PC-3 (cell line): Measurements from ENCODE around the gene IL1RN. TPM values are rescaled to one million over a fixed set of nuclear protein-coding genes. Genes with fewer than 3 reads are reported as not detected.

ENCODE experiments used
- ATAC-seq: fragments of 200-7000 bp; cut with Tn5 transposase; 2 replicates; pipeline ENCODE4 v1.9.1; 2020; ENCODE audit warnings: mild to moderate bottlenecking, moderate library complexity
- BruUV-seq: library from RNA; stranded (reverse); fragments of 400-500 nt; replicated peaks from 2 replicates; lab custom pipeline; 2021; lab: Mats Ljungman, UMichigan
- CTCF ChIA-PET: fragments of 300-600 bp; sonication (Branson Sonifier 250); formaldehyde crosslinking; loops from one replicate; lab custom pipeline; 2022; ENCODE audit warnings: antibody characterized with exemption; lab: Charles Lee
- POLR2A ChIA-PET: fragments of 300-600 bp; sonication (Branson Sonifier 250); formaldehyde crosslinking; loops from one replicate; lab custom pipeline; 2022; ENCODE audit warnings: antibody characterized with exemption; ENCODE audit not compliant: unreplicated experiment; lab: Charles Lee
- DNase-seq: peaks from one replicate; pipeline ENCODE4 v3.0.0-alpha.2; 2015
- H2AFZ ChIP-seq: fragments of 300-600 bp; sonication (generic); 2 replicates; pipeline ENCODE4 v1.6.0; 2016; ENCODE audit warnings: antibody characterized with exemption, low read length
- H3F3A ChIP-seq: fragments of 300-600 bp; sonication (generic); one replicate; pipeline ENCODE4 v1.6.0; 2017; ENCODE audit warnings: antibody characterized with exemption, low read length, control low read depth, mild to moderate bottlenecking; ENCODE audit not compliant: unreplicated experiment
- H3K27ac ChIP-seq: fragments of 300-600 bp; sonication (generic); 2 replicates; pipeline ENCODE4 v1.5.1; 2016; ENCODE audit warnings: mild to moderate bottlenecking, low read length
- H3K27me3 ChIP-seq: fragments of 300-600 bp; sonication (generic); 2 replicates; pipeline ENCODE4 v1.6.1; 2016; ENCODE audit warnings: low read length, mixed read lengths
- H3K36me3 ChIP-seq: fragments of 300-600 bp; sonication (generic); 2 replicates; pipeline ENCODE4 v1.6.1; 2016; ENCODE audit warnings: low read depth, mixed run types, low read length, mixed read lengths
- H3K4me1 ChIP-seq: fragments of 300-600 bp; sonication (generic); 2 replicates; pipeline ENCODE4 v1.5.1; 2016; ENCODE audit warnings: low read length; ENCODE audit not compliant: insufficient read depth
- H3K4me2 ChIP-seq: fragments of 300-600 bp; sonication (generic); 2 replicates; pipeline ENCODE4 v1.6.0; 2016; ENCODE audit warnings: low read length
- H3K4me3 ChIP-seq: fragments of 300-600 bp; sonication (generic); 2 replicates; pipeline ENCODE4 v1.5.1; 2016; ENCODE audit warnings: mild to moderate bottlenecking, low read length, mixed read lengths
- H3K79me2 ChIP-seq: fragments of 300-600 bp; sonication (generic); 2 replicates; pipeline ENCODE4 v1.6.1; 2017; ENCODE audit warnings: low read length, mixed read lengths
- H3K9ac ChIP-seq: fragments of 300-600 bp; sonication (generic); 2 replicates; pipeline ENCODE4 v1.6.0; 2016; ENCODE audit warnings: mild to moderate bottlenecking, low read length
- H3K9me2 ChIP-seq: fragments of 300-600 bp; sonication (generic); replicated peaks from 2 replicates; pipeline ENCODE4 v1.6.1; 2016; ENCODE audit warnings: mixed run types, low read length, mixed read lengths
- H3K9me3 ChIP-seq: fragments of 300-600 bp; sonication (generic); 2 replicates; pipeline ENCODE4 v1.6.1; 2016; ENCODE audit warnings: low read length, mixed read lengths
- H4K20me1 ChIP-seq: fragments of 300-600 bp; sonication (generic); 2 replicates; pipeline ENCODE4 v1.6.1; 2016; ENCODE audit warnings: low read length, mixed read lengths
- EZH2 ChIP-seq: fragments of 300-600 bp; sonication (generic); IDR thresholded peaks from one replicate; pipeline ENCODE4 v1.6.1; 2017; ENCODE audit warnings: antibody characterized with exemption, mild to moderate bottlenecking, low read length; ENCODE audit not compliant: unreplicated experiment
- EZH2phosphoT487 ChIP-seq: fragments of 300-600 bp; sonication (generic); IDR thresholded peaks from 2 replicates; pipeline ENCODE4 v1.6.1; 2018; ENCODE audit warnings: mild to moderate bottlenecking, antibody characterized with exemption, low read length, borderline replicate concordance
- intact Hi-C: fragments of 100-400 bp; cut with micrococcal nuclease; formaldehyde crosslinking; loops from 2 replicates; pipeline ENCODE4 v1.9.0; 2023
- total RNA-seq: library from RNA; depleted of rRNA; stranded (reverse); fragments of >200 nt; gene quantifications from 2 replicates; pipeline ENCODE4 v1.2.3, GENCODE V29; 2014
- TF ChIP-seq, protein P1 (sequence below): fragments of 300-600 bp; sonication (generic); conservative IDR thresholded peaks from 2 replicates; pipeline ENCODE4 v1.5.1; 2017; ENCODE audit warnings: antibody characterized with exemption, low read depth, mild to moderate bottlenecking, low read length

The IL1RN gene
- total RNA-seq, 1 experiment from 2014 or later: 1.3 TPM

DNA sequence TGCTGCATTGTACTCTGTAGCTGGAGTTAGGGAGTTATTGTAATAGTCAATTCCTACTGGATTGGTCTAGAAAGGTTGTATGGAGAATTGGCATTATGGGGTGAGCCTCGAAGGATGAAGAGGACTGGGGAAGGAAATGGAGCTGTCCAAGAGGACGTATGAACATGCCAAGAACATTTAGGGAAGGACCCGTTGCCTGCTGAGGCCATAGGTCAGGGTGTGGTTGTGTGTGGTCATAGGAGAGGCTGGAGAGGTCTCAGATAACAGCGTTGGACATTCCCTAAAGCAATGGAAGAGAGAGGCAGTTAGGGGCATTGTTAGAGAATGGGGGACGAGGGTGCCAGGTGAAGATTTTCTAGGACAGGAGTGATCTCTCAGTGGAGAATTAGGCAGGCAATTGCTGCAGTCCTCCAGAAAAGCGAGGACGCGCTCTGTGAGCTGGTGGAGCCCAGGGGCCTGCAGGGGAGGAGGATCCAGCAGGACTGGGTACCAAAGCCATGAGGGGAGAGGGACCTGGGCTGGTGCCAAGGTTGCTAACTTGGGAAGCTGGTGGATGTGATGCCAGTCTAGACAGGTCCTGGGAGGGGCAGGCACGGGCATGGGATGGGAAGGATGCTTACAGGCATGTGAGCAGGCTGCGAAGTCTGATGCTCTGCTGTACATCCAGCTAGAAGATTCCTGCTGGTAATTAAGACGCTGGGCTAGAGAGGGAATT is 37.0 kb downstream of the IL1RN start:
- BruUV-seq: no TSS peak
- no peaks in the 10 kb centered on the region; the same call in 1 of the 2 replicates for H3K36me3 ChIP-seq
- DNase-seq (no peak), ATAC-seq (no peak)
- TF ChIP-seq EZH2 (no peak), EZH2phosphoT487 (no peak)
- TF ChIP-seq, protein P1, sequence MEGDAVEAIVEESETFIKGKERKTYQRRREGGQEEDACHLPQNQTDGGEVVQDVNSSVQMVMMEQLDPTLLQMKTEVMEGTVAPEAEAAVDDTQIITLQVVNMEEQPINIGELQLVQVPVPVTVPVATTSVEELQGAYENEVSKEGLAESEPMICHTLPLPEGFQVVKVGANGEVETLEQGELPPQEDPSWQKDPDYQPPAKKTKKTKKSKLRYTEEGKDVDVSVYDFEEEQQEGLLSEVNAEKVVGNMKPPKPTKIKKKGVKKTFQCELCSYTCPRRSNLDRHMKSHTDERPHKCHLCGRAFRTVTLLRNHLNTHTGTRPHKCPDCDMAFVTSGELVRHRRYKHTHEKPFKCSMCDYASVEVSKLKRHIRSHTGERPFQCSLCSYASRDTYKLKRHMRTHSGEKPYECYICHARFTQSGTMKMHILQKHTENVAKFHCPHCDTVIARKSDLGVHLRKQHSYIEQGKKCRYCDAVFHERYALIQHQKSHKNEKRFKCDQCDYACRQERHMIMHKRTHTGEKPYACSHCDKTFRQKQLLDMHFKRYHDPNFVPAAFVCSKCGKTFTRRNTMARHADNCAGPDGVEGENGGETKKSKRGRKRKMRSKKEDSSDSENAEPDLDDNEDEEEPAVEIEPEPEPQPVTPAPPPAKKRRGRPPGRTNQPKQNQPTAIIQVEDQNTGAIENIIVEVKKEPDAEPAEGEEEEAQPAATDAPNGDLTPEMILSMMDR: no peak
- no peaks in the 10 kb centered on the region for H3F3A ChIP-seq
- H2AFZ ChIP-seq: no peak overlapping the region
- no peak overlapping the region for H3K4me3 ChIP-seq
- H3K4me1 ChIP-seq: peaks cover 3% of the 10 kb centered on the region
- H3K79me2 ChIP-seq: peaks cover 21% of the 10 kb centered on the region
- ChIA-PET POLR2A (interaction anchor here (0.5 kb wide), 1 partner anchor 95 kb away, joined by 3 read pairs; no protein-coding TSS in a partner anchor), CTCF (no interaction called here)
- no peaks in the 10 kb centered on the region for H3K27me3 ChIP-seq
- H3K4me2 ChIP-seq: no peak overlapping the region
- no peaks in the 10 kb centered on the region for H3K9me3 ChIP-seq
- H3K9ac ChIP-seq: no peak overlapping the region
- intact Hi-C loops: no loop called here
- no peaks in the 10 kb centered on the region for H3K9me2 ChIP-seq
- H4K20me1 ChIP-seq: no peaks in the 10 kb centered on the region
- no peak overlapping the region for H3K27ac ChIP-seq

DNA sequence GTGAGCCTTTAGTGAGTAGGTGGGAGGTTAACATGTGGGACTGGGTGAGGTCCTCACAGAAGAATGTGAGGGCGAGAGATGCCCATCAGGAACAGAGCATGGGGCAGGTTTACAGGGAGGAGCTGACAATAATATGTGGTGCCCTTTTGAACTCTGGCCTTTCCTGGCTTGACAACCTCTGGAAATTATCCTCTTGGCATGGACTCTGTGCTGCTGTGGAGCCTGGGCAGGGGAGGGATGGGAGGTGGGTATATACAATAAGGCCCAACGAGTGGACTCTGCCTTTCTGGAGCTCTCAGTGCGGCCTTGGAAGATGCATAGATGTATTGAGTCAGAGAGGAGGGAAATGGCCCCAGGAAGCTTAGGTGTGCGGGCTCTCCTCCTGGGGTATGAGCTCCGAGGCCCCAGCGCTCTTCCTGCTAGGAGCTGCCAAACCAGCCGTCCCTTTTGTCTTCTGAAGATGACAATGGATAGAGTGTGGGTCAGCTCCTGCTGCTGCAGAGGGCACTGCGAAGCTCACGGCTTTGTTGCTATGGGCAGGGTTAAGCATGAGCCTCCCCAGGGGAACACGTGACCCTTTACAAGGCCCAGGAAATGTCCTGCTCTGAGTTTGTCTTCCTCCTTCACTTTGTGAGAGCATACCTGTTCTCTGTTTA is 37.7 kb downstream of the IL1RN start:
- H3K9me3 ChIP-seq: no peaks in the 10 kb centered on the region
- peaks cover 16% of the 10 kb centered on the region for H3K79me2 ChIP-seq
- no peak overlapping the region for H2AFZ ChIP-seq
- H3F3A ChIP-seq: no peaks in the 10 kb centered on the region
- POLR2A ChIA-PET: no interaction called here
- intact Hi-C loops: no loop called here
- H3K4me2 ChIP-seq: no peak overlapping the region
- H3K4me1 ChIP-seq: no peaks in the 10 kb centered on the region
- H3K9me2 ChIP-seq: no peaks in the 10 kb centered on the region
- H3K36me3 ChIP-seq: no peaks in the 10 kb centered on the region; the same call in 1 of the 2 replicates
- CTCF ChIA-PET: no interaction called here
- no peak overlapping the region for H3K4me3 ChIP-seq
- H3K9ac ChIP-seq: no peak overlapping the region
- no peak for DNase-seq
- no peaks in the 10 kb centered on the region for H4K20me1 ChIP-seq
- BruUV-seq: no TSS peak
- TF ChIP-seq EZH2 (no peak), EZH2phosphoT487 (no peak)
- TF ChIP-seq, protein P1: no peak
- H3K27me3 ChIP-seq: no peaks in the 10 kb centered on the region
- H3K27ac ChIP-seq: no peak overlapping the region
- no peak for ATAC-seq
